Measurements from ENCODE around the gene IL1RAPL2.

The IL1RAPL2 gene

GRCh38 chrX:105461016-105461415, 895.0 kb downstream of the IL1RAPL2 start:
- DNase-seq (ENCODE audit: low read depth in 2 of 2) = no peak

GRCh38 chrX:105462186-105462585, 896.2 kb downstream of the IL1RAPL2 start:
- DNase-seq (ENCODE audit: low read depth in 2 of 2) = no peak

- no peak for DNase-seq (ENCODE audit: low read depth in 2 of 2)
Measured at GRCh38 chrX:105463473-105463872, 897.5 kb downstream of the IL1RAPL2 start.

- DNase-seq (ENCODE audit: low read depth in 2 of 2) = no peak
Measured at GRCh38 chrX:105464618-105465017, 898.6 kb downstream of the IL1RAPL2 start.

GRCh38 chrX:105468741-105469140, 902.7 kb downstream of the IL1RAPL2 start:
- no peak for DNase-seq (ENCODE audit: low read depth in 2 of 2)

- no peak for DNase-seq (ENCODE audit: low read depth in 2 of 2)
Measured at GRCh38 chrX:105471597-105471996, 905.6 kb downstream of the IL1RAPL2 start.

DNA sequence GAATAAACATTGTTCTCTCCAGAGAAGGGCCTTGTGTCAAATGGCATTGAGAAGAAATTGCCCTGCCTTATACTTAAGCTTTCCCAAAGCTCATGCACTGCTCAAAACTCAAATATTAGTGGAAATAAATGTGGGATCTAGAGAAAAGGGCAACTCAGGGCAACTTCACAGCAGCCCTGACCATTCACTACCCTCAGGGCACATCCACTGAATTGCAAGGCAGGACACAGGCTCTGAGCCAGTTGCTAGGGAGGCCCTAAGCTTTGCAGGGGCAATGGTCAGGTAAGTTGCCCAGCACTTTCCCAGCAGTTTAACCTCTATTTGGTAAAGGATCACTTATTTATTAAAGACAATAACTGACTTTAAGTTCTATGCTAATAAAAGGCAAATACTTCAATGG, 909.8 kb downstream of the IL1RAPL2 start:
- DNase-seq (ENCODE audit: low read depth in 2 of 2) = no peak

- DNase-seq (ENCODE audit: low read depth in 2 of 2) = no peak
Measured at GRCh38 chrX:105477351-105477750, 911.4 kb downstream of the IL1RAPL2 start.

DNA sequence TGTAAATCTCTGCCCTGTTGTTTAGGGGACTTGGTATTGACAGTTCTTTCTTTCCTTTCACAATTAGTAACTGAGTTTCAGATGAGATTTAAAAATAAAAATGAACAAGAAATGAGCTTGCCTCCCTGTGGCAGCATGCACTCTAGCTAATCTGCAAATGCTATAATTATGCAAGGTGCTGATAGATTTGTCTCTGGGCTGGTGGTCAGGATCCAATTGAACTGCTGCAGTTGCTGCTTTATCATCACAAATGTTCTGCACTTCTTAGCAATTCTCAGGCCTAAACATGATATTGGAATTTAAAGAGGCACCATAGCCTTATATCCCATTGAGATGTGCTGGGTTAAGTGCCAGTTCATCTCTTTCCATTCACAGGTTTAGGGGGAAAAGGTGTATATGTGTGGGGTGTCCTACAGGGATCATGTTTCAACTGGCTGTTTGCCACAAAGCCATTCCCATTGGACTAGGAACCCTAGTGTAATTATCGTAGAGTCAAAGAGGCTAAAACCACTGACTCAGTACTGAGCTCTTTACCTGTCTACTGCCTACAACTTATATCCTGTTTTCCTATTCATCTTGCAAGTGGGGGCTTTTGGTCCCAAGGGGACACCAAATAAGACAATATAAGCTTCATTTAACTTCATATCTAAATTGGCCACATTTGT, 914.8 kb downstream of the IL1RAPL2 start:
- DNase-seq (ENCODE audit: low read depth in 2 of 2) = no peak

- no peak for DNase-seq (ENCODE audit: low read depth in 2 of 2)
Measured at GRCh38 chrX:105483011-105483410, 917.0 kb downstream of the IL1RAPL2 start.

DNA sequence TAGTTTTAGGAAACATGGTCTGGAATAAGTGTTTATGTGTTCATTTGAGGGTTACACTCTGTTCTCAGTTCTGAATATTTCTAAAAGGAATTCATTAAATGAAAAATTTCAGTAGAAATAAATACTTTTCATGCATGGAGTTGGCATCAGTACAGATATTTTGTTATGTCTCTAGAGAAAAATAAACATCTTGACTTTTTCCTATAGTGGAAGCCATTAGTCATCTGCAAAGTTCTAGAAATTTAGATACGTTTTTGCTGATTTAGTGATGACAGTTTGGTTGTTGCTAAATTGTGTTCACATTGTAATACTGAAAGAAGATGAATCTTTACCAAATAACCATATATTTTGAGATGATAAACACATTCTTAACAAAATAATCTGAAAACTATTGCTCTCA, 922.7 kb downstream of the IL1RAPL2 start:
- DNase-seq (ENCODE audit: low read depth in 2 of 2) = no peak

- DNase-seq (ENCODE audit: low read depth in 2 of 2) = no peak
Measured at GRCh38 chrX:105495376-105495775, 929.4 kb downstream of the IL1RAPL2 start.

DNA sequence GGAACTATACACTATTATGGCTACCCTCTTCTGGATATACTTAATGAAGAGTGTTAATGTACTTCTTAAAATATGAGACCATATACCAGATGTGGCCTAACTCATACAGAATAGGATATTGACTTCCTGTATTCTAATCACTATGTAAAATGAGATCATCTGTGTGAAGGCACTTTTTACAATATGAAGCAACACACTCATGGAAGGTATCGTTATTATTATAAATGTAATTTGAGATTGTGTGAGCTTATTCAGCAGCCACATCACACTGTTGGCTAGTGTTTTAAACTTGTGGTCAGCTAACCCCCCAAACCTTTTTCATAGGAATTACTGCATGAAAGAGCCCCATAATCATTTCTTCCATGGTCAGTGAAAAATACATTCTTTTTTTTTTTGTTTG, 936.3 kb downstream of the IL1RAPL2 start:
- no peak for DNase-seq (ENCODE audit: low read depth in 2 of 2)

- DNase-seq (ENCODE audit: low read depth in 2 of 2) = no peak
Measured at GRCh38 chrX:105515561-105515960, 949.6 kb downstream of the IL1RAPL2 start.

- no peak for DNase-seq (ENCODE audit: low read depth in 2 of 2)
Measured at GRCh38 chrX:105526431-105526830, 960.4 kb downstream of the IL1RAPL2 start.

DNA sequence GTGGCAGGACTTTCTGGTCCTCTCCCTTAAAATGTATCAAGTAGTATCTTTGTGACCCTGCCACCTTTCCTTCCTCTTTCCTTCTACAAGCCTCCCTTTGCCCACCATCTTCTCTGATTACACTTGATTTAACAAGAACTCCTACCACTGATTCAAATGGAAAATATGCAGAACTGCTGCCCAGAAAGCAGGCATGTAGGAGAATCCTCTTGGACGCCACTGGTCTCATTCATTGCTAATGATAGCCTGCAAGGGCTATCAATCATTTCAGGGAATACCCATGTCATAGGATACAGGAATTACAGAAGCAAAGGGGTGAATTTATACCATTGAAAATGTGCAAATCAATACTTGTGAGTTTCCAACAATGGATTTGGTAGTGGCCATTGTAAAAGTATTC, 961.8 kb downstream of the IL1RAPL2 start:
- no peak for DNase-seq (ENCODE audit: low read depth in 2 of 2)

GRCh38 chrX:105533951-105534350, 968.0 kb downstream of the IL1RAPL2 start:
- no peak for DNase-seq (ENCODE audit: low read depth in 2 of 2)

DNA sequence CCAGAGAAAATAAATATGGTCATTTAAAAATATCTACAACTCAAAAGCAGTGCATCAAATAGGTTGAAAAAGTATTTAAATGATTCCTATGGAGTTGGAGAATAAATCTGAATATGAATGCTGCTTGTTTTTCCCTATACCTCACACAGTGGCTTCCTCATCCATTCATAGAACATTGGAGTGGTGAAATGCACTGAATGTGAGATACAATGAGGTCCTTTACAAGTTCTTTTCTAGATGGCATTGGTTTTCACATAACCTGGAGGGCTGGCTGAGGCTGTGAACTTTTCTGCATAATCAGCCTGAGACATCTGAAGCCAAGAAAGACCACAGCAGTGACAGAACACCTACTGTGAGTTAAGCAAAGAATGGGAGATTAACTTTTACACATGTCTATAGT, 977.3 kb downstream of the IL1RAPL2 start:
- no peak for DNase-seq (ENCODE audit: low read depth in 2 of 2)

- DNase-seq (ENCODE audit: low read depth in 2 of 2) = no peak
Measured at GRCh38 chrX:105550043-105550663, 984.2 kb downstream of the IL1RAPL2 start.

DNA sequence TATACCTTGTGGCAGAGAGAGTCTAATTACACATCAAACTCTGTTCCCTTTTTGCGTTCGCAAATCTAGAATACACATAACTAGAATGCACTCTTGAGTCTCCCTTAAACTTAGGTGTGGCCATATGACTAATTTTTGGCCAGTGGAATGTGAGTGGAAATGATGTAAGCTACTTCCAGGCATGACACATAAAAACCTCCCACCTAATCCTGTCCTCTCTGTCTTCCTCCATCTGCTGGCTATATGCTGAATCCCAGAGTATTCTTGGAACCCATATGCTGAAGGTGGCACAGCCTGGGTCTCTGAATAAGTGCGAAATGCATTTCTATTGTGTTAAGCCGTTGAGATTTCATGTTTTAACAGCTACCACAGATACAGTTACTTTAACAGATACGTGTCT, 986.4 kb downstream of the IL1RAPL2 start:
- DNase-seq (ENCODE audit: low read depth in 2 of 2) = no peak

DNA sequence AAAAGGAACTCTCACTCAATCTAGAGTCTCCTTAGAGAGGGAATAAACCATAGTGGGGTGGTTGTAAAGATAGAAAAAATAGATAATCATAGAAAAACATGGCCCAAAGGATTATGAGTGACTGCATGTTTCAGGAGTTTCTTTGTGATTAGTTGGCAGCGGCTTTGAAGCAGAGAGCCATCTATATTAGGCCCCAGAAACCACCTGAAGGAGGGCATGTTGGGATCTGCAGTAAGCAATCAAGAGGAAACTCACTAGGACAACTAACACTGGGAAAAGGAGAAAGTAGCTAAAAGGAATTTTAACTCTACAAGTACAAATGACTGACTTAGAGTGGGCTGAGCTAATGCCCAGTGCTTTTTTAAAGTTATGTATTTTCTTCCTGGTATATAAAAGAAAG, 987.1 kb downstream of the IL1RAPL2 start:
- no peak for DNase-seq (ENCODE audit: low read depth in 2 of 2)

- DNase-seq (ENCODE audit: low read depth in 2 of 2) = no peak
Measured at GRCh38 chrX:105564501-105564900, 998.5 kb downstream of the IL1RAPL2 start.

DNA sequence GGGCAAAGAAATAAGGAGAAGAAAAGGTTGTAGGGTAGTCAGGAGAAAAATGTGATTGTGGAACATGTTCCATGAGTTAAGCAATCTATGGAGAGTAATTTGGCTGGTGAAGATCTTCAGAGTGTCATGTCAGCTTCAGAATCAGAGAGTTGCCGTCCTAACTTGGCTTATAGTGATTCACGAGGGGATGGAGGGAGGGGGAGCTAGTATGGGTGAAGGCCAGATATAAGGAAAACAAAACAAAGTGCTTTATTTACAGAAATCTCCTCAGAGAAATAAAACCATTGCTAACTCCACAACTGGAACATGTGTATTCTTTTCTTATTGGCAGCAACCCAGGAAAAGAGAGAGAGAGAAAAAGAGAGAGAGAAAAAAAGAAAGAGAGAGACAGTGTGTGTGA, 999.9 kb downstream of the IL1RAPL2 start:
- DNase-seq (ENCODE audit: low read depth in 2 of 2) = no peak

DNA sequence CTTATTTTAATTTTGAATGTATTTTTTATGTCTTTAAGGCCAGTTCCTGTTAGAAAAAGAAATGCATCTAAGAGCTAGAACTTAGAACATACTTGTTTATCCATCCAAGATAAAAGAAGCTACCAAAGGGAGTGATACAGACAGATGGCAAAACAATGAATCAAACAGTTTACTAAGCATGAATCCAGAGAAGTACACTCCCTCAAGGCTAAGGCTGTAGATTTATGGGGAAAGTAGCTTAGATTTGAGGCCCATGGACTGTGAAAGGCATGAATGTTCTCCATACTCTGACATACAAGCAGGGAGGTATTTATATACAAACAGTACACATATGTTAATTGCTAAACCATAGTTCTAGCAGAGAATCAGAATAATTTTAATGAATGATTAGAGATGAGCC, 1001.1 kb downstream of the IL1RAPL2 start:
- no peak for DNase-seq (ENCODE audit: low read depth in 2 of 2)
